Stimulated activated naive CD8-positive, alpha-beta T cell treated with anti-CD3 and anti-CD28 coated beads, Interleukin-15, Interleukin-2, amounts not matched to agents 100 U/mL and 50 U/mL, for 24 hours (primary cell): Measurements from ENCODE around the gene PIK3CB.
"Not testable (repeated sequence)": the region's sequence is repeated elsewhere in the genome, so short reads cannot be mapped to it uniquely, and the experiment has no call there.

Experiments
- ATAC-seq: fragments of 150-1000 bp; cut with Tn5 transposase; one replicate; pipeline ENCODE4 v1.10.0; 2021
- DNase-seq: peaks from one replicate; pipeline ENCODE4 v3.0.0; 2021

The PIK3CB gene

GRCh38 chr3:138608322-138609135 lies 226.2 kb downstream of the PIK3CB start, which contains the start of gene FAIM:
Gene FAIM (plus strand): TSS chr3:138608771. CDS start chr3:138619727, 10,956 bp downstream.
- peak; percentile 83 for ATAC-seq
- DNase-seq = peak; percentile 67

GRCh38 chr3:138604106-138604595 lies 230.6 kb downstream of the PIK3CB start:
- not testable (repeated sequence) for DNase-seq, ATAC-seq
